ENCODE measurements around the gene S100PBP. TPM values are rescaled to one million over a fixed set of nuclear protein-coding genes. Genes with fewer than 3 reads are reported as not detected.
A peak's percentile ranks its signal among the peaks of the same experiment; 100 is the strongest.
"Not testable (repeated sequence)": the region's sequence is repeated elsewhere in the genome, so short reads cannot be mapped to it uniquely, and the experiment has no call there.

The S100PBP gene
- total RNA-seq, 1 experiment from 2014 or later: 61.1 TPM

DNA sequence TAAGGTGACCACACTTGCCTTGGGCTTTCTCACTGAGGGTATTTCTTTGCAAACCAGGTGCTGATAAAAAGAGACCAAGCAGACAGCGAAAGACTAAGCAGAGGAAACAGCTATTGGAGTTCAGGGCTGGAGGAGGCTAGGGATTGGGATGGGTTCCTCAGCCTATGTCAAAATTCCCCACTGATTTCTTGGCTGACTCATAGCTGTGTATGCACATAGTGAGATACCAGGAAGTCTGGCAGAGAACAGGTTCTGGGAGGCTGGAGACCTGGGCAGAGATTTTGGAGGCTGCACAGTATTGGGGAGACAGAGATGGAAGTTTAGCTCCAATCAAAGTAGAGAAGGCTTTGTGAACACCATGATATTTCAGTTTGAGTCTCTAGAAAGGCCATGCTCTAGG is 25.6 kb upstream of the S100PBP start:
- BruUV-seq (replicated peaks): no TSS peak
- peaks cover 11% of the 10 kb centered on the region for H3K4me1 Mint-ChIP-seq (ENCODE audit: low read depth, unreplicated experiment)
- peak overlapping the region; percentile 55 for H3K27ac Mint-ChIP-seq (ENCODE audit: unreplicated experiment)
- no peaks in the 10 kb centered on the region for H3K27me3 Mint-ChIP-seq (ENCODE audit: unreplicated experiment)
- peaks cover 71% of the 10 kb centered on the region for H3K36me3 Mint-ChIP-seq (ENCODE audit: insufficient read depth, unreplicated experiment)
- no peak overlapping the region for H3K4me3 Mint-ChIP-seq (ENCODE audit: low read depth, unreplicated experiment)
- no peak for DNase-seq
- CTCF ChIA-PET: interaction anchor here (1.2 kb wide), 1 partner anchor 79 kb away, joined by 3 read pairs; no protein-coding TSS in a partner anchor
- H3K9me3 Mint-ChIP-seq (ENCODE audit: low read depth, unreplicated experiment): no peaks in the 10 kb centered on the region
- intact Hi-C loops (cut with micrococcal nuclease; ENCODE audit: unreplicated experiment): no loop called here
- TF ChIP-seq, protein P1, sequence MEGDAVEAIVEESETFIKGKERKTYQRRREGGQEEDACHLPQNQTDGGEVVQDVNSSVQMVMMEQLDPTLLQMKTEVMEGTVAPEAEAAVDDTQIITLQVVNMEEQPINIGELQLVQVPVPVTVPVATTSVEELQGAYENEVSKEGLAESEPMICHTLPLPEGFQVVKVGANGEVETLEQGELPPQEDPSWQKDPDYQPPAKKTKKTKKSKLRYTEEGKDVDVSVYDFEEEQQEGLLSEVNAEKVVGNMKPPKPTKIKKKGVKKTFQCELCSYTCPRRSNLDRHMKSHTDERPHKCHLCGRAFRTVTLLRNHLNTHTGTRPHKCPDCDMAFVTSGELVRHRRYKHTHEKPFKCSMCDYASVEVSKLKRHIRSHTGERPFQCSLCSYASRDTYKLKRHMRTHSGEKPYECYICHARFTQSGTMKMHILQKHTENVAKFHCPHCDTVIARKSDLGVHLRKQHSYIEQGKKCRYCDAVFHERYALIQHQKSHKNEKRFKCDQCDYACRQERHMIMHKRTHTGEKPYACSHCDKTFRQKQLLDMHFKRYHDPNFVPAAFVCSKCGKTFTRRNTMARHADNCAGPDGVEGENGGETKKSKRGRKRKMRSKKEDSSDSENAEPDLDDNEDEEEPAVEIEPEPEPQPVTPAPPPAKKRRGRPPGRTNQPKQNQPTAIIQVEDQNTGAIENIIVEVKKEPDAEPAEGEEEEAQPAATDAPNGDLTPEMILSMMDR (IDR thresholded peaks at IDR 0.05; ENCODE audit: unreplicated experiment): no peak

DNA sequence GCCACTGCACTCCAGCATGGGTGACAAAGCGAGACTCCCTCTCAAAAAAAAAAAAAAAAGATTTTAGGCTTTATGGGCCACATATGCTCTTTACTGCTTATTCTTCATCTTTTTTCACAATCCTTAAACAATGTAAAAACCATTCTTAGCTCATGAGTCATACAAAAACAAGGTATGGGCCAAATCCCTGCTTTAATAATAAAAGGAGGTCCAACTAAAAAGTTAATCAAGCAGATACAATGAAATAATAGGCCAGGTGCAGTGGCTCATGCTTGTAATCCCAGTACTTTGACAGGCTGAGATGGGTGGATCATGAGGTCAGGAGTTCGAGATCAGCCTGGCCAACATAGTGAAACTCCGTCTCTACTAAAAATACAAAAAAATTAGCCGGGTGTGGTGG is 21.7 kb upstream of the S100PBP start:
- H3K27ac Mint-ChIP-seq (ENCODE audit: unreplicated experiment); H3K9me3 Mint-ChIP-seq (ENCODE audit: low read depth, unreplicated experiment); H3K4me3 Mint-ChIP-seq (ENCODE audit: low read depth, unreplicated experiment); CTCF ChIA-PET; H3K27me3 Mint-ChIP-seq (ENCODE audit: unreplicated experiment); BruUV-seq (replicated peaks); DNase-seq; intact Hi-C loops (cut with micrococcal nuclease; ENCODE audit: unreplicated experiment): not testable (repeated sequence)
- peaks cover 77% of the 10 kb centered on the region for H3K36me3 Mint-ChIP-seq (ENCODE audit: insufficient read depth, unreplicated experiment)
- H3K4me1 Mint-ChIP-seq (ENCODE audit: low read depth, unreplicated experiment): peaks cover 11% of the 10 kb centered on the region

DNA sequence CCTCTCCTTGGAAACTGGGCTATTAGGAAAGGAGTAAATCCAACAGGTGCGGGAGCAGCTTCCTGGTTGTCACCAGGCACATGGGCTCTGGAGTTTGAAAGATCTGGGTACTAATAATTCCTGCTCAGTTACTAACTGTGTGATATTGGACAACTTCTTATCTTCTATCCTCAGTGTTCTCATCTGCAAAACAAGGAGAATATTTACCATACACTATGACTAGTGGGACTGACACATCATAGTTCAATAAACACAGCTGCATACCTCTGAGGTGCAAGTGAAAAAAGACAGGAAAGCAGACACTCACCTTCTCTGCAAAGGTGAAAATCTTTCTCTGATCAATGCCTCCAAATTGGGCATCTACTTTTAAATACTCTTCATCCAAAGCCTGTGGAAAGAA is 20.0 kb upstream of the S100PBP start:
- peaks cover 78% of the 10 kb centered on the region for H3K36me3 Mint-ChIP-seq (ENCODE audit: insufficient read depth, unreplicated experiment)
- H3K4me1 Mint-ChIP-seq (ENCODE audit: low read depth, unreplicated experiment): no peaks in the 10 kb centered on the region
- DNase-seq: no peak
- CTCF ChIA-PET: no interaction called here
- intact Hi-C loops (cut with micrococcal nuclease; ENCODE audit: unreplicated experiment): no loop called here
- H3K27me3 Mint-ChIP-seq (ENCODE audit: unreplicated experiment): no peaks in the 10 kb centered on the region
- H3K9me3 Mint-ChIP-seq (ENCODE audit: low read depth, unreplicated experiment): no peaks in the 10 kb centered on the region
- no TSS peak for BruUV-seq (replicated peaks)
- H3K4me3 Mint-ChIP-seq (ENCODE audit: low read depth, unreplicated experiment): no peak overlapping the region
- no peak overlapping the region for H3K27ac Mint-ChIP-seq (ENCODE audit: unreplicated experiment)
- TF ChIP-seq, protein P1 (IDR thresholded peaks at IDR 0.05; ENCODE audit: unreplicated experiment): no peak

DNA sequence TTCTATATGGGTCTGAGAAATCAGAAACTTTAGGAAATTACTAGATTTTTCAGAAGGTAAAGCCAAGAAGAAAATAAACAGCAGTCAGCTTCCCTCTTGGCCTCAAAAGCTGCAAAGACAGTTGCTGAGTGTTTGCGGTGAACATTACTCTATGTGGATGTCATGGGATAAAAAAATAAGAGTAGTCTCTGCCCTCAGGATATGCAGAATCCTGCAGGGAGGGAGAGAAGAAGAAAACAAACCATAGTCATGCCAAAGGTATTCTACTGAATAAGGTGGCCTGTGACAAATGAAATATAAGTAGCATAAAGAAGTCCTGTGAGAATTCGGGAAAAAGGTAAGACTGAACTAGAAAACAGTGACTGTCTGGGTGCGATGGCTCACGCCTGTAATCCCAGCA is 19.3 kb upstream of the S100PBP start:
- CTCF ChIA-PET: no interaction called here
- Mint-ChIP-seq H3K27ac (ENCODE audit: unreplicated experiment) (no peak overlapping the region), H3K9me3 (ENCODE audit: low read depth, unreplicated experiment) (no peaks in the 10 kb centered on the region), H3K36me3 (ENCODE audit: insufficient read depth, unreplicated experiment) (peaks cover 78% of the 10 kb centered on the region), H3K27me3 (ENCODE audit: unreplicated experiment) (no peaks in the 10 kb centered on the region), H3K4me3 (ENCODE audit: low read depth, unreplicated experiment) (no peak overlapping the region), H3K4me1 (ENCODE audit: low read depth, unreplicated experiment) (no peaks in the 10 kb centered on the region)
- no TSS peak for BruUV-seq (replicated peaks)
- DNase-seq: no peak
- TF ChIP-seq, protein P1 (IDR thresholded peaks at IDR 0.05; ENCODE audit: unreplicated experiment): no peak
- intact Hi-C loops (cut with micrococcal nuclease; ENCODE audit: unreplicated experiment): no loop called here

DNA sequence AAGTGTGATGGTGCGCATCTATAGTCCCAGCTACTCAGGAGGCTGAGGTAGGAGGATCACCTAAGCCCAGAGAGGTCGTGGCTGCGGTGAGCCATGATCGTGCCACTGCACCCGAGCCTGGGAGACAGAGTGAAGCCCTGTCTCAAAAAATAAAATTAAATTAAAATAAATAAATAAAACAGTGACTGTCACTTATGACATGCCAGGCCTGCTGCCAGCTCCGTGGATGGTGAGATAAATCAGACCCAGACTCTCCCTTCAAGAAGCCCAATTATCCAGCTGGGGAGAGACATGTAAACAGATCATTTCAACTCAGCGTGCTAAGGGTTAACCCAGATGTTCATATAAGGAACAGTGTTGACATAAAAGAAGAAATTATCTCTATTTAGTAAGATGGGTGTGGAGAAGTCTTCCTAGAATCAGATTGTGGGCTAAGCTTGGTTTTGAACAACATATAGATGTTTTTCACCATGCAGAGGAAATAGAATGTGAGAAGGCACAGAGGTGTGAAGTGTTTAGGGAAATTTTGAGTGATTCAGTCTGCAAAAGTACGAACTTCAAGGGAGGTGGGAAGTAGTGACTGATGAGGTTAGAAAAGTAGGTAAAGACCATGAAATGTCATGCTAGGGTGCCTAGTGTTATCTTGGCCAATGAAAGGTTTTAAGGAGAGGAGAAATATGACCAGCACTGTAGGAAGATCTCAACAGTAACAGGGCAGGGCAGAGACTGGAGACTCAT is 18.6 kb upstream of the S100PBP start:
- Mint-ChIP-seq H3K27ac (ENCODE audit: unreplicated experiment) (no peak overlapping the region), H3K4me1 (ENCODE audit: low read depth, unreplicated experiment) (no peaks in the 10 kb centered on the region), H3K36me3 (ENCODE audit: insufficient read depth, unreplicated experiment) (peaks cover 77% of the 10 kb centered on the region), H3K27me3 (ENCODE audit: unreplicated experiment) (no peaks in the 10 kb centered on the region), H3K4me3 (ENCODE audit: low read depth, unreplicated experiment) (no peak overlapping the region), H3K9me3 (ENCODE audit: low read depth, unreplicated experiment) (no peaks in the 10 kb centered on the region)
- TF ChIP-seq, protein P1 (IDR thresholded peaks at IDR 0.05; ENCODE audit: unreplicated experiment): no peak
- DNase-seq: no peak
- no TSS peak for BruUV-seq (replicated peaks)
- CTCF ChIA-PET: no interaction called here
- intact Hi-C loops (cut with micrococcal nuclease; ENCODE audit: unreplicated experiment): no loop called here

All from Calu3 (cell line).